Mesendoderm (in vitro differentiated cells): Measurements from ENCODE around the gene ETNK2.

Experiments used
- DNase-seq: peaks from one replicate; pipeline ENCODE4 v3.0.0; 2013
- H2AK5ac ChIP-seq: 2 replicates; pipeline ENCODE4 v1.6.1; 2013; ENCODE audit warnings: low read length, inconsistent platforms
- H2BK120ac ChIP-seq: 2 replicates; pipeline ENCODE4 v1.6.1; 2013; ENCODE audit warnings: low read depth, mild to moderate bottlenecking, low read length, moderate library complexity, mixed read lengths
- H2BK15ac ChIP-seq: replicated peaks from 2 replicates; pipeline ENCODE4 v1.6.1; 2013; ENCODE audit warnings: low read depth, mild to moderate bottlenecking, moderate library complexity
- H2BK5ac ChIP-seq: 2 replicates; pipeline ENCODE4 v1.6.1; 2013; ENCODE audit warnings: low read length, inconsistent platforms
- H3K18ac ChIP-seq: 2 replicates; pipeline ENCODE4 v1.6.1; 2013; ENCODE audit warnings: mild to moderate bottlenecking, low read length, mixed read lengths
- H3K23ac ChIP-seq: one replicate; pipeline ENCODE4 v1.6.1; 2013; ENCODE audit warnings: low read length
- H3K27ac ChIP-seq: 2 replicates; pipeline ENCODE4 v1.5.1; 2013; ENCODE audit warnings: low read depth, mild to moderate bottlenecking, inconsistent platforms, low read length, moderate library complexity
- H3K27me3 ChIP-seq: 2 replicates; pipeline ENCODE4 v1.6.1; 2013; ENCODE audit warnings: low read length, control low read depth, mild to moderate bottlenecking, inconsistent platforms; ENCODE audit not compliant: insufficient read depth, poor library complexity
- H3K36me3 ChIP-seq: 2 replicates; pipeline ENCODE4 v1.6.1; 2013; ENCODE audit warnings: low read length, inconsistent platforms; ENCODE audit not compliant: control insufficient read depth, insufficient read depth
- H3K4ac ChIP-seq: one replicate; pipeline ENCODE4 v1.6.1; 2013; ENCODE audit warnings: low read depth, mild to moderate bottlenecking, low read length, moderate library complexity
- H3K4me1 ChIP-seq: 2 replicates; pipeline ENCODE4 v1.6.1; 2013; ENCODE audit warnings: low read depth, low read length, inconsistent platforms; ENCODE audit not compliant: control insufficient read depth
- H3K4me2 ChIP-seq: 2 replicates; pipeline ENCODE4 v1.6.1; 2013; ENCODE audit warnings: low read length
- H3K4me3 ChIP-seq: 2 replicates; pipeline ENCODE4 v1.5.1; 2013; ENCODE audit warnings: mild to moderate bottlenecking, low read length
- H3K56ac ChIP-seq: one replicate; pipeline ENCODE4 v1.6.1; 2013; ENCODE audit warnings: low read length
- H3K79me1 ChIP-seq: 2 replicates; pipeline ENCODE4 v1.6.1; 2013; ENCODE audit warnings: low read length, inconsistent platforms
- H3K79me2 ChIP-seq: 2 replicates; pipeline ENCODE4 v1.6.1; 2013; ENCODE audit warnings: mild to moderate bottlenecking, low read length; ENCODE audit not compliant: control insufficient read depth, insufficient read depth
- H3K9ac ChIP-seq: 2 replicates; pipeline ENCODE4 v1.6.1; 2013; ENCODE audit warnings: low read length, inconsistent platforms
- H4K5ac ChIP-seq: one replicate; pipeline ENCODE4 v1.6.1; 2013; ENCODE audit warnings: low read length
- H4K8ac ChIP-seq: one replicate; pipeline ENCODE4 v1.6.1; 2013; ENCODE audit warnings: low read depth, mild to moderate bottlenecking, control low read depth, low read length, moderate library complexity
- whole genome bisulfite sequencing: extraction: QIAGEN DNeasy Blood & Tissue Kit; methylation state at CpG from one replicate; pipeline ENCODE4 v1.1.7; 2013; ENCODE audit warnings: low lambda C conversion rate, missing lambda C conversion rate; ENCODE audit not compliant: insufficient coverage; ENCODE audit errors: extremely low coverage; 5-methylcytosine and 5-hydroxymethylcytosine counted together

Gene ETNK2

GRCh38 chr1:204094313-204094729 lies 57.5 kb downstream of the ETNK2 start:
- Histone ChIP-seq H3K4me2 (no peak overlapping the region), H2BK5ac (no peak overlapping the region), H3K18ac (no peak overlapping the region), H3K56ac (no peak overlapping the region), H4K5ac (no peak overlapping the region), H3K4me3 (no peak overlapping the region), H3K36me3 (no peaks in the 10 kb centered on the region), H2AK5ac (no peak overlapping the region), H2BK15ac (no peak overlapping the region), H3K27me3 (no peaks in the 10 kb centered on the region), H2BK120ac (no peak overlapping the region), H3K4ac (no peak overlapping the region), H4K8ac (no peak overlapping the region), H3K4me1 (peaks cover 15% of the 10 kb centered on the region), H3K23ac (no peak overlapping the region), H3K27ac (no peak overlapping the region), H3K79me2 (peaks cover 89% of the 10 kb centered on the region), H3K9ac (no peak overlapping the region), H3K79me1 (peaks cover 22% of the 10 kb centered on the region)
- no peak for DNase-seq
- no CpG with 5 or more reads among the region's 6 CpGs for WGBS

GRCh38 chr1:204093781-204094180 lies 58.1 kb downstream of the ETNK2 start:
- Histone ChIP-seq H3K9ac (no peak overlapping the region), H3K4me1 (peaks cover 15% of the 10 kb centered on the region), H3K4ac (no peak overlapping the region), H3K4me2 (no peak overlapping the region), H4K8ac (no peak overlapping the region), H2BK120ac (no peak overlapping the region), H3K4me3 (no peak overlapping the region), H3K36me3 (no peaks in the 10 kb centered on the region), H4K5ac (no peak overlapping the region), H2AK5ac (no peak overlapping the region), H3K27ac (no peak overlapping the region), H3K18ac (no peak overlapping the region), H2BK5ac (no peak overlapping the region), H3K79me1 (peaks cover 20% of the 10 kb centered on the region), H3K56ac (no peak overlapping the region), H3K27me3 (no peaks in the 10 kb centered on the region), H3K23ac (no peak overlapping the region), H3K79me2 (peaks cover 89% of the 10 kb centered on the region), H2BK15ac (no peak overlapping the region)
- no CpG with 5 or more reads among the region's 2 CpGs for WGBS
- no peak for DNase-seq

- Histone ChIP-seq H3K23ac (no peak overlapping the region), H3K4me1 (peaks cover 17% of the 10 kb centered on the region), H3K79me2 (peaks cover 89% of the 10 kb centered on the region), H4K8ac (no peak overlapping the region), H3K27me3 (no peaks in the 10 kb centered on the region), H3K4ac (no peak overlapping the region), H3K9ac (no peak overlapping the region), H2BK15ac (no peak overlapping the region), H3K36me3 (no peaks in the 10 kb centered on the region), H3K4me2 (no peak overlapping the region), H3K27ac (no peak overlapping the region), H3K79me1 (peaks cover 24% of the 10 kb centered on the region), H3K18ac (no peak overlapping the region), H4K5ac (no peak overlapping the region), H3K56ac (no peak overlapping the region), H2AK5ac (no peak overlapping the region), H2BK120ac (no peak overlapping the region), H2BK5ac (no peak overlapping the region), H3K4me3 (no peak overlapping the region)
- DNase-seq: no peak
- WGBS: no CpG with 5 or more reads among the region's 4 CpGs
Observed at GRCh38 chr1:204093421-204093717, 58.5 kb downstream of the ETNK2 start.

GRCh38 chr1:204092632-204093420 lies 59.0 kb downstream of the ETNK2 start:
- no peak overlapping the region for H3K27ac ChIP-seq
- H3K79me2 ChIP-seq: peaks cover 91% of the 10 kb centered on the region
- H4K8ac ChIP-seq: no peak overlapping the region
- no peak overlapping the region for H3K4me3 ChIP-seq
- no CpG with 5 or more reads among the region's 12 CpGs for WGBS
- H3K9ac ChIP-seq: no peak overlapping the region
- H2BK120ac ChIP-seq: no peak overlapping the region
- no peak overlapping the region for H2BK15ac ChIP-seq
- H2AK5ac ChIP-seq: no peak overlapping the region
- no peak overlapping the region for H4K5ac ChIP-seq
- H3K4me1 ChIP-seq: peaks cover 18% of the 10 kb centered on the region
- H3K36me3 ChIP-seq: no peaks in the 10 kb centered on the region
- no peak overlapping the region for H3K18ac ChIP-seq
- no peak overlapping the region for H3K23ac ChIP-seq
- no peak overlapping the region for H2BK5ac ChIP-seq
- H3K27me3 ChIP-seq: no peaks in the 10 kb centered on the region
- H3K4ac ChIP-seq: no peak overlapping the region
- no peak overlapping the region for H3K4me2 ChIP-seq
- H3K79me1 ChIP-seq: peaks cover 28% of the 10 kb centered on the region
- no peak overlapping the region for H3K56ac ChIP-seq
- no peak for DNase-seq

GRCh38 chr1:204091787-204092312 lies 60.0 kb downstream of the ETNK2 start:
- DNase-seq: no peak
- Histone ChIP-seq H3K4me2 (no peak overlapping the region), H3K4me3 (no peak overlapping the region), H3K79me1 (peaks cover 30% of the 10 kb centered on the region), H3K4ac (no peak overlapping the region), H4K5ac (no peak overlapping the region), H3K18ac (no peak overlapping the region), H2BK5ac (no peak overlapping the region), H3K4me1 (peaks cover 18% of the 10 kb centered on the region), H2BK15ac (no peak overlapping the region), H3K56ac (no peak overlapping the region), H3K27me3 (no peaks in the 10 kb centered on the region), H3K23ac (no peak overlapping the region), H3K27ac (no peak overlapping the region), H2BK120ac (no peak overlapping the region), H3K9ac (no peak overlapping the region), H3K36me3 (no peaks in the 10 kb centered on the region), H2AK5ac (no peak overlapping the region), H4K8ac (no peak overlapping the region), H3K79me2 (peaks cover 97% of the 10 kb centered on the region)
- no CpG with 5 or more reads among the region's 5 CpGs for WGBS

- H3K4me1 ChIP-seq: peaks cover 18% of the 10 kb centered on the region
- DNase-seq: no peak
- no peak overlapping the region for H3K18ac ChIP-seq
- H4K8ac ChIP-seq: no peak overlapping the region
- H3K79me2 ChIP-seq: peaks cover 95% of the 10 kb centered on the region
- no peak overlapping the region for H3K56ac ChIP-seq
- H3K9ac ChIP-seq: no peak overlapping the region
- no peak overlapping the region for H3K4ac ChIP-seq
- H2BK120ac ChIP-seq: no peak overlapping the region
- no peak overlapping the region for H3K27ac ChIP-seq
- no peak overlapping the region for H3K4me3 ChIP-seq
- H3K27me3 ChIP-seq: no peaks in the 10 kb centered on the region
- WGBS: no CpG with 5 or more reads among the region's 7 CpGs
- no peak overlapping the region for H2BK5ac ChIP-seq
- H3K79me1 ChIP-seq: peaks cover 30% of the 10 kb centered on the region
- no peaks in the 10 kb centered on the region for H3K36me3 ChIP-seq
- H4K5ac ChIP-seq: no peak overlapping the region
- H2BK15ac ChIP-seq: no peak overlapping the region
- H3K4me2 ChIP-seq: no peak overlapping the region
- no peak overlapping the region for H2AK5ac ChIP-seq
- H3K23ac ChIP-seq: no peak overlapping the region
Observed at GRCh38 chr1:204091066-204091465, 60.8 kb downstream of the ETNK2 start.
